OCI-LY1 (cell line): ENCODE measurements around the gene MBNL2.

Source experiments
- EZH2 ChIP-seq: fragments of 200-600 bp; sonication (generic), shearing (Covaris generic); IDR thresholded peaks from 2 replicates; pipeline ENCODE4 v1.8.0; 2017; ENCODE audit warnings: borderline replicate concordance, mixed run types, mild to moderate bottlenecking, antibody characterized with exemption, low read length, moderate library complexity, mixed read lengths
- TF ChIP-seq, protein P1 (sequence below): fragments of 200-600 bp; sonication (generic), shearing (Covaris generic); IDR thresholded peaks from 2 replicates; pipeline ENCODE4 v1.5.1; 2017; ENCODE audit warnings: mild to moderate bottlenecking, antibody characterized with exemption, low read length, moderate library complexity, mixed read lengths

DNA sequence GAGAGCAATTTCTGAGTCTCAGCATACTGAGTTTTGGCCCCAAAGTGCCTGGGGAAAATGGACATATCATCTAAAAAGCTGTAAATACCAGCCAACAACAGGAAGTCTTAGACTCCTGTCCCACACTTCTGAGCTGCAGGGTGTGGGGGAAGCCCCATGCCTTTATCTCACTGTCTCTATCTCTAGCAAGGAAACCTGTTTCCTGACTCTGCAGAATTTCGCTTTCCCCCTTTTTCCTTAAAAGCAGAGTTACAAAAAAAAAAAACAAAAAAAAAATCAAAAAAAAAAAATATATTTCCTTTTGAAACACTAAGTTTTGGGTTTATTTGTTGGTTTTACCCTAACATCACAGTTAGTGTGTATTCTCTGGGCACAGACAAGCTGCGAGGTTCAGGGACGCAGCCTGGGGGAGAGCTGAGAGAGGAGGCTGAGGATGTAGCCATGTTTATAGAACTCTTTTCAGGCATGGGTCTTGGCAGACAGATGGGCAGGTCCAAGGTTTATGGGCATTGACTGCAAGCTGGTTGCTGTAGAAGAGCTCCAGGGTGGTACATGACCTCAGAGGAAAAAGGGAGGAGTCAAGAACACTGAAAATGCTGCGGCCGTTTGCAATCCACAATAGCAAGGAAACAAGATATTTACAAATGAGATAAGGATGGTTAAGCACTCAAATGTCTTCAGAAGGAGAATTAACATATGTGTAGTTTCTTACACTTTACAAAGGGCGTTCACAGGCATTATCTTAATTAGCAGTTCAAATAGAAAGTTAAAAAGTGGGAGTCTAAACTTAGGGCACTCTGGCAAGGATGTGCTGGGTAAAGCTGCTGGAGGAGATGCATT, 4.9 kb downstream of the MBNL2 start:
- TF ChIP-seq EZH2: no peak
- TF ChIP-seq, protein P1, sequence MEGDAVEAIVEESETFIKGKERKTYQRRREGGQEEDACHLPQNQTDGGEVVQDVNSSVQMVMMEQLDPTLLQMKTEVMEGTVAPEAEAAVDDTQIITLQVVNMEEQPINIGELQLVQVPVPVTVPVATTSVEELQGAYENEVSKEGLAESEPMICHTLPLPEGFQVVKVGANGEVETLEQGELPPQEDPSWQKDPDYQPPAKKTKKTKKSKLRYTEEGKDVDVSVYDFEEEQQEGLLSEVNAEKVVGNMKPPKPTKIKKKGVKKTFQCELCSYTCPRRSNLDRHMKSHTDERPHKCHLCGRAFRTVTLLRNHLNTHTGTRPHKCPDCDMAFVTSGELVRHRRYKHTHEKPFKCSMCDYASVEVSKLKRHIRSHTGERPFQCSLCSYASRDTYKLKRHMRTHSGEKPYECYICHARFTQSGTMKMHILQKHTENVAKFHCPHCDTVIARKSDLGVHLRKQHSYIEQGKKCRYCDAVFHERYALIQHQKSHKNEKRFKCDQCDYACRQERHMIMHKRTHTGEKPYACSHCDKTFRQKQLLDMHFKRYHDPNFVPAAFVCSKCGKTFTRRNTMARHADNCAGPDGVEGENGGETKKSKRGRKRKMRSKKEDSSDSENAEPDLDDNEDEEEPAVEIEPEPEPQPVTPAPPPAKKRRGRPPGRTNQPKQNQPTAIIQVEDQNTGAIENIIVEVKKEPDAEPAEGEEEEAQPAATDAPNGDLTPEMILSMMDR: no peak
